A204.1 (cell line): ENCODE measurements around the gene HAPLN3.

ENCODE experiments used
- FAIRE-seq: peaks from 2 replicates; lab custom pipeline; 2012; peaks lifted over from hg19 to GRCh38; lab: Jason Lieb, UNC

Gene HAPLN3

GRCh38 chr15:88909956-88910831, 14.8 kb upstream of the HAPLN3 start:
- no peak for FAIRE-seq

- no peak for FAIRE-seq
These were observed 13.6 kb upstream of the HAPLN3 start for GRCh38 chr15:88908697-88909621.

GRCh38 chr15:88908123-88908522, 12.8 kb upstream of the HAPLN3 start:
- FAIRE-seq: no peak

DNA sequence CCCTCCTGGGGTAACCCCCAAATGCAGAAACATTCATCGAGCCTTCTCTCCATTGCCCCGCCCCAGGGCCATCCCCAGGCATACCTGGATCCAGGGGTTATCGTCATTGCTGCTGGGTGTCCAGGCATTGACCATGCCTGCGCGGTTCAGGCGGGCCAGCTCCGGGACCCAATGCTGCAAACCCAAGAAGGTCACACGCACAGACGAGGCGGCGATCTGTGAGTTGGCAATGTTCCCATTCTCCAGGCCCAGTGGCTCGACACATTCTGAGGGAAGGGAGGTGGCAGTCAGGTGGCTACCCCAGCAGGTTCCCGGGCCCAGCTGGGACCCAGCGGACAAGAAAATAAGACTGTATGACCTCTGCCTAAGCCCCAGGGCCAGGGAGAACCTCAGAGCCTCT, 11.8 kb upstream of the HAPLN3 start:
- no peak for FAIRE-seq

DNA sequence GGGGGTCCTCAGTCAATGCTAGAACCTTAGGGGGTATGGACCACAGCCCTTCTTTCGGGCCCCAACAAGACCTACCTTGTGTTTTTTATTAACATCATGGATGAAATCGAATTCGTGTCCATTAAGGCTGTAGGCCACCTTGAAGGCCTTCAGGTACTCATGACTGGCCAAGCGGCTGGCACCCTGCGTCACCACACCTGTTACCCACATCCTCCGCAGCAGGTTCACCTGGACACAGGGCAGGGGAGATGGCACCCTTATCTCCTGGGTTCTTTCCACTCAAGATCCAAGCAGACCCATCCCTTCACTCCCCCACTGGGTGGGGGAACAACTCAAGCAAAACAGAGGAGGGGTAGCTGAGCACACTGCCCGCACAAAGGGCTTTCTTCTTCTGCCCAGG, 11.2 kb upstream of the HAPLN3 start:
- no peak for FAIRE-seq

GRCh38 chr15:88906130-88906529, 10.8 kb upstream of the HAPLN3 start:
- no peak for FAIRE-seq

DNA sequence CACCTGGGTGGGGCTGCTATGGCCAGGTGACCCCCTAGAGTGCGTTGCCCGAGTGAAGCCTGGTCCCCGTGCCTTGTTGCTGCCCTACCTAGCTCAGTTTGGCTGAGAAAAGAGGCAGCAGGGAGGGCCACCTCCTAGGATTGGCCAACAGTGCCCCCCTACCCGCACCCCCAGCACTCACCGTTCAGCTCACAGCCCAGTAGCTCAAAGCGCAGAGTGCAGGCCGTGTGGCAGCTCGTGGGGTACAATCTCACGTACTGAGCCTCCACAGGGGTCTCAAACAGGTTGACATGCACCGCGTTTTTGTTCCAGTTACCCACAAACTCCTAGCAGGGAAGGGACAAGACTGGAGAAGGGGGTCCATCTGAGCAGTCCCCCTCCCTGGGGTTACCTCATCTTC, 10.2 kb upstream of the HAPLN3 start:
- FAIRE-seq: no peak

- no peak for FAIRE-seq
These were observed 9.4 kb upstream of the HAPLN3 start for GRCh38 chr15:88904624-88905327.

- no peak for FAIRE-seq
These were observed 8.9 kb upstream of the HAPLN3 start for GRCh38 chr15:88904257-88904623.

- FAIRE-seq: no peak
These were observed 7.5 kb upstream of the HAPLN3 start for GRCh38 chr15:88902846-88903245.

DNA sequence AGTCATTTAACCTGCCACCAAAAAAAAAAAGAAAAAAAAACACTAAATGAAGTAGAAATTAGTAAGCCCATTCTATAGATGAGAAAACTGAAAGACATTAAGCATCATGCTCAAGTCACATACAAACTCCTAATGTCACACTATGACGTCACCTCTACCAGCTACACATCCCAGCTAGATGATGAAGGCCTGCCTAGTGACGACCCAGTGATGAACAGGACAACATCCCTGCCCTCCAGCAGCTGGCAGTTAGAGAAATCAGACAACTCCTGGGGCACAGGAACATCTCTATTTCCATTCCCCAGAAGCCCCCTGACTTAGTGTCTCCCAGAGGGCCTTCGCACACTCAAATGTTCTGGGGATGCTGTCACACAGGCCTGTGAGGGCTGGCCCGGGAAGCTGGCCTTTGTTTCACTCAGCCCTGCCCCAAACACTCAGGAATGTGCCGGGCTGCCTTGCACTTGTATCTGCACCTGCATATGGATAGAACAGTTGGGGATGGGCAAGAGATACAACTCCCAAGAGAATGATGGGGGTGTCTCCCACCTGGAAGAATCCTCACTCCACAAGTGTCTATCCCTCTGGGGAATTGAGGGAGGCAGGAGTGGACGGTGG, 7.0 kb upstream of the HAPLN3 start:
- no peak for FAIRE-seq

- no peak for FAIRE-seq
These were observed 6.3 kb upstream of the HAPLN3 start for GRCh38 chr15:88901508-88902220.

GRCh38 chr15:88900982-88901418, 5.7 kb upstream of the HAPLN3 start:
- FAIRE-seq: no peak

DNA sequence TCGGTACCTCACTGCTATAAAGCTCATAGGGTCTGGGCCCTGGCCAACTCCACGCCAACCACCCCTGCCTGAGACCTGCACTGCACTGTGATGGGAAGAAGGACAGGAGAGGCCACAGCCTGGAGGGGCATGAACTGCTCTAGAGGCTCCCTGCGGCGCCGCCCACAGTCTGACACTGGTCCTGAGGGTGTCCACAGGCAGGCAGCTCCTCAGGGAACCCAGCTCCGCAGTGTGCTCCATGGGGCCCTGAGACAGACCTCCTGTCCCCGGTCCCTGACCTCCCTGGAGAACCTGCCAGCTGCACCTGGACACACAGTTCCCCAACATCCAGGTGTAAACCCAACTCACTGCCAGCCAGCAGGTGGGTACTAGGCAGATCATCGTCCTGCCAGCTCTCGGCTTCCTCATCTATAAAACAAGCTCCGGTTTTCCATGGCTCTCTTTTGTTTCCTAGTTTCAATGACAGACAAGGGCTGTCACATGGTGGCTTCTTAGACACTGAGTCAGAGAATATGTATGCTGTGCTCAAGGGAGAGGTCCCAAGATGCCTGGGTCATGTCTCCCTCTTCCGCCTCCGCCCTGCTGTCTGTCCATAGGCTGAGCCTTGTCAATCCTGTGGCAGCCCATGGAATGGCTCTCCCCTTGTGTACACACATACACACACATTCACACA, 5.1 kb upstream of the HAPLN3 start:
- no peak for FAIRE-seq

GRCh38 chr15:88899251-88899650, 3.9 kb upstream of the HAPLN3 start:
- no peak for FAIRE-seq

GRCh38 chr15:88898736-88899135, 3.4 kb upstream of the HAPLN3 start:
- FAIRE-seq: no peak

- FAIRE-seq: no peak
These were observed 2.3 kb upstream of the HAPLN3 start for GRCh38 chr15:88897456-88898194.

- FAIRE-seq: no peak
These were observed 1.8 kb upstream of the HAPLN3 start for GRCh38 chr15:88897142-88897455.

- no peak for FAIRE-seq
These were observed 1.1 kb upstream of the HAPLN3 start for GRCh38 chr15:88896333-88897033.

GRCh38 chr15:88894348-88894818, 961 bp downstream of the HAPLN3 start:
- FAIRE-seq: no peak
